Stimulated activated memory B cell treated with anti-CD40 and anti-IgM and Interleukin-4, amounts not matched to agents 10 μg/mL and 1 μg/mL and 100 μg/mL, for 72 hours (primary cell): Measurements from ENCODE around the gene GKN2.

ENCODE experiments used
- ATAC-seq: fragments of 150-1000 bp; cut with Tn5 transposase; 2 replicates; pipeline ENCODE4 v1.10.0; 2021
- H3K27ac Mint-ChIP-seq: one replicate; pipeline ENCODE4 v1.8.0; 2022; ENCODE audit warnings: mild to moderate bottlenecking, mixed read lengths
- H3K27me3 Mint-ChIP-seq: one replicate; pipeline ENCODE4 v1.8.0; 2022; ENCODE audit warnings: mixed read lengths
- H3K36me3 Mint-ChIP-seq: one replicate; pipeline ENCODE4 v1.8.0; 2022; ENCODE audit warnings: mixed read lengths
- H3K4me1 Mint-ChIP-seq: one replicate; pipeline ENCODE4 v1.8.0; 2022; ENCODE audit warnings: mixed read lengths
- H3K4me3 Mint-ChIP-seq: one replicate; pipeline ENCODE4 v1.8.0; 2022; ENCODE audit warnings: mild to moderate bottlenecking, moderate library complexity, mixed read lengths
- H3K9me3 Mint-ChIP-seq: one replicate; pipeline ENCODE4 v1.8.0; 2022; ENCODE audit warnings: mixed read lengths

GKN2 gene

DNA sequence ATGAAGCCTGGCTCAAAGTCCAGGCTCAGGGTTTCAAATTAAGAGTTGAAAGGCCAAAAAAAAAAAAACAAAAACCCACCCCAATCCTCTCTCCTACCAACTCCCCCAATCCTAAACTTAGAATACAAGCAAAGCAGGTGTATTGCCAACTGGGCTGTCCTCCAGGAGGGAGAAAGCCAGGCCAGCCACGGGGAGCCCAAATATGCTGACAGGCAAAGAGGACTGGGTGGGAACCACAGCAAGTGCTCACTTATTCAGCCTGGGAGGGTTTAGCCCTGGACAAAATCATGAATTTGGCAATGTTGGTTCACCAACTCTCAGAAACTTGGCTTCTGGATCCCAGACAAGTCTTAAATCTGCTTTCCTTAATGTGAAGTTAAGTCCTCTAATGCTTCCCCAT, 36.5 kb downstream of the GKN2 start:
- Mint-ChIP-seq H3K27me3 (no peaks in the 10 kb centered on the region), H3K4me3 (no peak overlapping the region), H3K27ac (no peak overlapping the region), H3K36me3 (no peaks in the 10 kb centered on the region), H3K9me3 (no peaks in the 10 kb centered on the region), H3K4me1 (no peaks in the 10 kb centered on the region)
- no peak for ATAC-seq

DNA sequence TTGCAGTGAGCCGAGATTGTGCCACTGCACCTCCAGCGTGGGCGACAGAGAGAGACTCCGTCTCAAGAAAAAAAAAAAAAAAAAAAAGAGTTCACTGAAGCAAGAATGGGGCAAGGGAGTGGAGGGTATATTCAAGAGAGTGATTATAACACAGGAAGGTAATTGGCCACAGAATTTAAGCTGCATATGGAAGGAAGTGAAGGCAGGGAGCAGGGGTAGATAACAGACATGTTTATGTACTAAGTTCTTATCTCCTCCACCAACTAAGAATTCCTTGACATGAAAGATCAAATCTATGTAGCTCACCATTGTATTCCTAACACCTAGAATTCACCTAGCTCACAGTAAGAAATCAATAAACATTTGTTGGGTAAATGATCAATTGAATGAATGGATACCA, 37.3 kb downstream of the GKN2 start:
- Mint-ChIP-seq H3K4me1 (no peaks in the 10 kb centered on the region), H3K27me3 (no peaks in the 10 kb centered on the region), H3K36me3 (no peaks in the 10 kb centered on the region), H3K4me3 (no peak overlapping the region), H3K9me3 (no peaks in the 10 kb centered on the region), H3K27ac (no peak overlapping the region)
- ATAC-seq: no peak

DNA sequence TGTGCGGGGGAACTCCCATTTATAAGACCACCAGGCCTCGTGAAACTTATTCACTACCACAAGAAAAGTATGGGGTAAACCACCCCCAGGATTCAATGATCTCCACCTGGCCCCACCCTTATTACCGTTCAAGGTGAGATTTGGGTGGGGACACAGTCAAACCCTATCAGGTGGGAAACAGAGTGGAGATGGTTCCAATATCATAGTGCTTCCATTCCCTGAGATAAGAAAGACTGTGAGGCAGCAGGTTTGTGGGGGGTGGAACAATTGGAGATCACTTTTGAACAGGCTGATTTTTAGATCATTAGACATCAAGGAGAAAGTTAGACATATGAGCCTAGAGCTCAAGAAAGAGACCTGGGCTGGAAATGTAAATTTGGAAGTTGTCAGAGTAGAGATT, 39.3 kb downstream of the GKN2 start:
- no peak for ATAC-seq
- Mint-ChIP-seq H3K36me3 (no peaks in the 10 kb centered on the region), H3K27ac (no peak overlapping the region), H3K4me1 (peaks cover 19% of the 10 kb centered on the region), H3K27me3 (no peaks in the 10 kb centered on the region), H3K9me3 (no peaks in the 10 kb centered on the region), H3K4me3 (no peak overlapping the region)

DNA sequence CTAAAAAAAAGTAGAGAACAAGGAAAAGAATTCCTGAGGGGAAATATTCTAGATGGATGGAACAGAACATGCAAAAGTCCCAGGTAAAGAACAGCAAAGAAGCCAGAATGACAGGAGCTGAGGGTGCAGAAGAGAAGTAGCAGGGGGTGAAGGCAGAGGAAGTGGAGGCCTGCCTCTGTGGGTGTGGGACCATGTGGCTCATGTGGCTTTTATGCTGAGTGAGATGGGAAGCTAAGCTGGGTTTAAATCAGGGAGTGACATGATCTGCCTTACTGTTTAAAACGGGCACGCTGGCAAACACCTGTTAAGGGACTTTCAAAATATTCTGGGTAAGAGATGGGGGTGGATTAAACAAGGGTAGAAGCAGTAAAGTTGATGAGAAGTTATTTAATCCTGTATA, 40.0 kb downstream of the GKN2 start:
- Mint-ChIP-seq H3K4me3 (no peak overlapping the region), H3K9me3 (no peaks in the 10 kb centered on the region), H3K27me3 (no peaks in the 10 kb centered on the region), H3K36me3 (no peaks in the 10 kb centered on the region), H3K27ac (no peak overlapping the region), H3K4me1 (peaks cover 25% of the 10 kb centered on the region)
- no peak for ATAC-seq

DNA sequence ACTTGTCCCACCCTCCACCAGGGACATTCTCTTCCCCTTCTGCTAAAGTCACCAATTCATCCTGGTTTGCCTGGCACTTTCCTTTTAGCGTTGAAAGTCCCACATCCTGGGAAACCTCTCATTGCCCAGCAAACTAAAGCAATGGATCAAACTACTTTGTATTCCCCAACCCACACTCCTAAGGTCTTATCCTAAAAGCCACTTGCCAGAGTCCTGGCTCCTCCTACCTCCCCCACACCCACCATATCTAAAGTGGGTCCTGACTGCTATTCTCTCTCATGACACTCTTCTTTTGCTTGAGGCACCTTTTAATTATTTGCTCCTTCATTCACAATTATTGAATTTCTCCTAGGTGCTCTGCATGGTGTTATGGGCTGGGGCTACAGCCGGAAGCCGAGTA, 40.6 kb downstream of the GKN2 start:
- Mint-ChIP-seq H3K4me3 (no peak overlapping the region), H3K4me1 (peaks cover 30% of the 10 kb centered on the region), H3K9me3 (no peaks in the 10 kb centered on the region), H3K36me3 (no peaks in the 10 kb centered on the region), H3K27ac (no peak overlapping the region), H3K27me3 (no peaks in the 10 kb centered on the region)
- no peak for ATAC-seq

DNA sequence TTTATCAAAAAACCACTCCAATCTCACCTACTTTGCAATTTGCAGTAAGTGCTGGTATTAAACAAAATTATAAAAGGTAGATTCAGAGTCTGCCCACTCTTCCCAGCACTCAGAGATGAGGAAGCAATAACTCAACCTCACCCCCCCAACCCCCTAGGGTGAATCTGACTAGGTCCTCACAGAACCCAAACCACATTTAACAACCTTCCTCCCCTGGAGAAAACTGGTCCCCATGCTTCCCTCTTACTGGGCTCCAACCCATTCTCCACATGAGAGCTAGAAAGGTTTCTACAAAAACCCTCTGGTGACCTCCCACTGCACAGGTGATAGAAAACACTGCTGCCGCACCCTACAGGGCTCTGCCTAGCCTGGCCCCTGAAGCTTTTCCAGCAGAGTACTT, 41.0 kb downstream of the GKN2 start:
- Mint-ChIP-seq H3K4me3 (no peak overlapping the region), H3K27me3 (no peaks in the 10 kb centered on the region), H3K4me1 (peaks cover 30% of the 10 kb centered on the region), H3K27ac (no peak overlapping the region), H3K9me3 (no peaks in the 10 kb centered on the region), H3K36me3 (no peaks in the 10 kb centered on the region)
- ATAC-seq: no peak

DNA sequence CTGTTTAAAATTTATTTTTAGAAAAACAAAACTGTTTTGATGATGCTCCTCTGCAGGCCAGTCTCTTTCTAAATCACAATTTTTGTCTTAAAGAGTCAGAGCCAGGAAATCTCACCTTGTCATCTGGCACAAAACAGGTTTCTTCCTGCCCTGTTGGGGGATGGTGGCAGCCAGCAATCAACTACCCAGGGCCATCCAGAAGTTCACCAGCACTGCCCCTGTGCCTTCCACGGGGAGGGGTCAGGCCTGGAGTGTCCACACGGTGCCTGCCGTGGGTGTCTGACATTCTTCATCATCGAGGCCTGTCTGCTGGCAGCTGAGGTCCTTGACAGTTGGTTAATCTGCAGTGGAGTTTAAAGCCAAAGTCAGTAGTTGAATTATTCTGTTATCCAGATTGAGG, 41.4 kb downstream of the GKN2 start:
- ATAC-seq: no peak
- Mint-ChIP-seq H3K4me1 (peaks cover 30% of the 10 kb centered on the region), H3K27ac (no peak overlapping the region), H3K36me3 (no peaks in the 10 kb centered on the region), H3K4me3 (no peak overlapping the region), H3K9me3 (no peaks in the 10 kb centered on the region), H3K27me3 (no peaks in the 10 kb centered on the region)

DNA sequence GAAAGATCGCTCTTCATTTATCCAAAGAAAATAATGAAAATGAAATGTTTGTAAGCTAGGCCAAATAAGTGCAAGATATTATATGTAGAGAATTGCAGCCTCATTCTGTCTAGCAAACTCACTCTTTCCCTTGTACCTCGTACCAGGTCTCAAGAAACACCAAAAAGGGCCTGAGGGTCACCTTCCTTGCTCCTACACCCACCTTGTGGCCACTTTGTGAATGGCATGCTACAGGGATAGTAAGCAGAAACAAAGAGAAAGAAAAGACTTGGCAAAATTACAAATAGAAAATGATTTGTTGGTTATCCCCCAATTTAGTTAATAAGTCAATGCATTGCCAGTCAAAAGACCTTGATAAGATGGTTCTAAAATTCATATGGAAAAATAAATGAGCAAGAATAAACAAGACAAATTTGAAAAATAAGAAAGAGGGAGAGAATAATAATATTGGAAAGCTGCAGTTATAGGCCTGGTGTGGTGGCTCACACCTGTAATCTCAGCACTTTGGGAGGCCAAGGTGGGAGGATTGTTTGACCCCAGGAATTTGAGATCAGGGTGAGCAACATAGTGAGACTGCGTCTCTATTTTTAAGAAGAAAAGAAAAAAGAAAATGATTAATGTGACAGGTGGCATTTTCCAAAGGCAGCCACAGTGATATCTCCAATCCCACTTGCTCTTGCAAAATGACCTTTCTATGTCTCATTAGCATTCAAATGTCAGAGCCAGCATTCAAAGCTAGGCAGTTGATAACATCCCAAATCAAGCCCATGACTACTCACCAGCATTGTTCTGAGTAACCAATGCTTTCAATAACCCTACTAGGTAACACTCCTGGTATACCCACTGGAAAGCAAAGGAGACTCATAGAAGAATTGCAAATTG, 42.7 kb downstream of the GKN2 start:
- peak overlapping the region; percentile 94 for H3K27ac Mint-ChIP-seq
- peak; percentile 35 for ATAC-seq
- H3K9me3 Mint-ChIP-seq: no peaks in the 10 kb centered on the region
- no peaks in the 10 kb centered on the region for H3K36me3 Mint-ChIP-seq
- H3K27me3 Mint-ChIP-seq: no peaks in the 10 kb centered on the region
- H3K4me1 Mint-ChIP-seq: peaks cover 36% of the 10 kb centered on the region
- no peak overlapping the region for H3K4me3 Mint-ChIP-seq

DNA sequence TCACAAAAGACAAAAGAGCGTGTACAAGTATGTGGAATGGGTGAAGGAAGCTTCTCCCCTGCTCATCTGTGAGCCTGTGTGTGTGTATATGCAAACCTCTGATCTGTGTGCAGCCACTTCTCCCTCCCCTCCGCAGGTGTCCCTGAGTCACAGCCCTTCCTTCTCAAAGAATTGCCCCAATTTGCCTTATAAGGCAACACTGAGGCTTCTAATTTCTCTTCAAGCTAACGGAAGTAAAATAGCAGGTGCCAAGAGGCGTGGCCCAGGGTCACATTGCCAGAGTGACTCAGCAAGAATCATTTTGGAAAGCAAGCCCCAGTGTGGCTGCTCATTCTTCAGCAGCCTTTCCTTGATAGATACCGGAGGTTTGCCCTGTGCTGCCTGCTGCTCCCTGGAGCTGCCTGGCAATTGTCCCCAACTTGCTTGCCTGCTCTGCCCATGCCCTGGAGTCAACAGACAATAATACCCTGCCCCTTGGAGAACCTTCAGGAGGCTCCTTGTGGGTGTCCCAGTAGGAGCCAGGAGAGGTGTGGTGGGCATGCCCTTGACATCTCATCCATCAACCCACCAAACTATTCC, 44.2 kb downstream of the GKN2 start:
- Mint-ChIP-seq H3K9me3 (no peaks in the 10 kb centered on the region), H3K27me3 (no peaks in the 10 kb centered on the region), H3K4me1 (peaks cover 45% of the 10 kb centered on the region), H3K4me3 (peak overlapping the region; percentile 49), H3K27ac (peak overlapping the region; percentile 94), H3K36me3 (no peaks in the 10 kb centered on the region)
- peak; percentile 99 for ATAC-seq

DNA sequence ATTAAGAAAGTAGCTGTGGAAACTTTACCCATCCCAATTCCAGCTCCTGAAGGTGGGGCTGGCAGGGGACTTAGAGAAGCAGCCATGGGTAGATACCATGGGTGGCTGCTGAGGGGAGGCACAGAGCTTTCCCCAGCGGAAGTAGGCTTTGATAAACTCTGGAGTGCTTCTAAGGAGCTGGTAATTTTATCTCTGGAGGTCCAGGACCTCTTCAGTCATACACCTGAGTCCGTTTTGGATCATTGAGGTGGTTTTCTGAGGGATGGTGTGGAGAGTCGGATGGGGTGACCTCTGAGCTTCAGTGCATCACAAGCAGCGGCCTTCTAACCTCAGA, 44.8 kb downstream of the GKN2 start:
- Mint-ChIP-seq H3K36me3 (no peaks in the 10 kb centered on the region), H3K4me1 (peaks cover 50% of the 10 kb centered on the region), H3K4me3 (peak overlapping the region; percentile 4), H3K27ac (peak overlapping the region; percentile 94), H3K9me3 (peaks cover 2% of the 10 kb centered on the region), H3K27me3 (no peaks in the 10 kb centered on the region)
- ATAC-seq: peak; percentile 57

DNA sequence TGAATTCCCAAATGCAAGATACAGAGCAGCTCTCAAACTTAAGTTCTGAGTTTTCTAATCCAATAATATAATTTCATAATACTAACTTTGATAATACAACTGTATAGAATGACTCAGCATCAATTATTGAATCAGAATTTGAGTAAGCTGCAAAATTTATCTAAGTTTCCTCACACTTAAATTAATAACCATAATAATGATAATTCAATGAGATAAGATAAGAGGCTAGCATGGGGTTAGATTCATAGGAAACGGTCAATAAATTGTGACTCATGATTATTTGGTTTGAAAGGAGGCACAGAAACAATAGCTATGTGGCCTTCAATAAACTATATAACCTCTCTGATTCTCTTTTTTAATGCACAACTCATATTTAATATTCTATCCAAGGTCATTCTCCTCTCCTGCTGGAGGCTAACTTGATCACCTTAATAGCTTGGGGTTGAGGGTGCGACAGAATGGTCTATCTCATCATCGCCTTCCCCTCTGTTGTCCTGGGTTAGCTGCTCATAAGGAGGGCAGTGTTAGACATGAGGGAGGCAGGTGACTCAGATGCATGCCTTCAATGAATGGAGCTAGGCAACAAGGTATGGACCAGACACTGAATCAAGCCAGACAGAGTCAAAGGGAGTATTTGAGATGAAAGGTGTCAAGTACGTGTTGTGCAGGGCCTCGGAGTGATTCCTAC, 45.3 kb downstream of the GKN2 start:
- no peaks in the 10 kb centered on the region for H3K36me3 Mint-ChIP-seq
- peaks cover 2% of the 10 kb centered on the region for H3K9me3 Mint-ChIP-seq
- H3K4me1 Mint-ChIP-seq: peaks cover 53% of the 10 kb centered on the region
- H3K27me3 Mint-ChIP-seq: no peaks in the 10 kb centered on the region
- no peak overlapping the region for H3K4me3 Mint-ChIP-seq
- no peak for ATAC-seq
- H3K27ac Mint-ChIP-seq: peak overlapping the region; percentile 94

DNA sequence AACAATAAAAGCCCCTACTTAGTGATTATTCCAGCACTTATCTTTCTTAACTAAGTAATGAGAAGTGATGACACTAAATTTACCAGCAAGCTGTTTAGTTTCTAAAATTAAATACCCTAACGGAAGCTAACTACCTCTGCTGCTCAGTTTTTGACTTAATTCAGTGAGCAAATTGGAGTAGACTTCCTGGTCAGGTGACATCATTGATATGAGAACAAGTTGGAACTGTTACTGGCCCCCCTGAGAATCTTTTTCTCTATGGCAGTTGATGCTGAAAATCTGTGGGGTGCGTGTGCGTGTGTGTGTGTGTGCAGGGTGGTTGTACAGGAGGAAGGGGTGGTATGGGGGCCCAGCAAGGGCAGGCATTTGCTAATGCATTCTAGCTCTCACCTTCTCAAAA, 46.0 kb downstream of the GKN2 start:
- no peak for ATAC-seq
- H3K36me3 Mint-ChIP-seq: no peaks in the 10 kb centered on the region
- peaks cover 53% of the 10 kb centered on the region for H3K4me1 Mint-ChIP-seq
- peaks cover 2% of the 10 kb centered on the region for H3K9me3 Mint-ChIP-seq
- H3K27me3 Mint-ChIP-seq: no peaks in the 10 kb centered on the region
- no peak overlapping the region for H3K4me3 Mint-ChIP-seq
- H3K27ac Mint-ChIP-seq: peak overlapping the region; percentile 94

DNA sequence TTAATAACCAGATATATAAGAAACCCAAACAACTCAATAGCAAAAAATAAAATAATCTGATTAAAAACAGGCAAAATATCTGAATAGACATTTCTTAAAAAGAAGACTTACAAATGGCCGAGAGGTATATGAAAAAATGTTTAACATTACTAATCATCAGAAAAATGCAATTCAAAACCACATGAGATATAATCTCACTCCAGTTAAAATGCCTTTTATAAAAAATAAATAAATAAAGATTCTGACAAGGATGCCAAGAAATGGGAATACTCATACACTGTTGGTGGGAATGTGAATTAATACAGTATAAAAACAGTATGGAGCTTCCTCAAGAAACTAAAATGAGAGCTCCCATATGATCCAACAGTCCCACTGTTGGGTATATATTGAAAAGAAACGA, 47.6 kb downstream of the GKN2 start:
- Mint-ChIP-seq H3K27ac (no peak overlapping the region), H3K9me3 (peaks cover 2% of the 10 kb centered on the region), H3K27me3 (no peaks in the 10 kb centered on the region), H3K4me3 (no peak overlapping the region), H3K4me1 (peaks cover 52% of the 10 kb centered on the region), H3K36me3 (no peaks in the 10 kb centered on the region)
- ATAC-seq: no peak

DNA sequence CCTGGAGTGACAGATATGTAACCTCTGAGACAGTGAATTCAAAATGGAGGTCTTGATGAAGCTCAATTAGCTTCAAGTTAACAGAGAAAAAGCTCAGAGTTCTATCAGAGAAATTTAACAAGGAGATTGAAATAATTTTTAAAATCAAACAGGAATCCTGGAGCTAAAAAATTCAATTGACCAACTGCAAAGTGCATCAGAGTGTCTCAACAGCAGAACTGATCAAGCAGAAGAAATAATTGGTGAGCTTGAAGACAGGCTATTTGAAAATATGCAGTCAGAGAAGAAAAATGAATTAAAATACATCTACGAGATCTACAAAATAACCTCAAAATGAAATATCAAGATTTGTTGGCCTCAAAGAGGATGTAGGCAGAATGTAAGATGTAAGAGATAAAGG, 51.1 kb downstream of the GKN2 start:
- H3K4me1 Mint-ChIP-seq: peaks cover 22% of the 10 kb centered on the region
- H3K27me3 Mint-ChIP-seq: no peaks in the 10 kb centered on the region

DNA sequence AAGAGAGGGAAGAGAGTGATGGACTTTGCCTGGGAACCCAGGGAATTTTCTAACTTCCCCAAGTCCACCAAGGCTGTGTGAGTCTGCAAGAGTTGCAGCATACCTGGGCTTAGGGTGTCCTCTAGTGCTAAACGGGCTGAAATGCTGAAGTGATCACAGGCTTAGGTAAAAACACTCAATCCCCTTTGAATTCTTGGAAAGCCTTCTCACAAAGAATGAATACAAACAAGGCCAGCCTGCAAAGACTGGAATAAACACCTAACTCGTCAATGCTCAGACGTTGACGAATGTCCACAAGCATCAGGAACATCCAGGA, 51.5 kb downstream of the GKN2 start:
- H3K36me3 Mint-ChIP-seq: no peaks in the 10 kb centered on the region
- no peak overlapping the region for H3K4me3 Mint-ChIP-seq
- peaks cover 22% of the 10 kb centered on the region for H3K4me1 Mint-ChIP-seq
- H3K27me3 Mint-ChIP-seq: no peaks in the 10 kb centered on the region
- peaks cover 2% of the 10 kb centered on the region for H3K9me3 Mint-ChIP-seq
- no peak for ATAC-seq
- no peak overlapping the region for H3K27ac Mint-ChIP-seq

More for the DNA sequence above, 51.1 kb downstream of the GKN2 start:
- no peak overlapping the region for H3K4me3 Mint-ChIP-seq
- no peak overlapping the region for H3K27ac Mint-ChIP-seq
- no peaks in the 10 kb centered on the region for H3K36me3 Mint-ChIP-seq
- no peak for ATAC-seq
- peaks cover 2% of the 10 kb centered on the region for H3K9me3 Mint-ChIP-seq
